ENCODE data around the gene SUPT6H. TPM values are rescaled to one million over a fixed set of nuclear protein-coding genes. Genes with fewer than 3 reads are reported as not detected.
"Not testable (repeated sequence)": the region's sequence is repeated elsewhere in the genome, so short reads cannot be mapped to it uniquely, and the experiment has no call there.

Gene SUPT6H
- total and polyA plus RNA-seq, 2 experiments from 2014 or later: 26.5 to 39.7 TPM

- H3K36me3 ChIP-seq (ENCODE audit: low read depth): peaks cover 34% of the 10 kb centered on the region; the same call in 1 of the 2 replicates
- no peak overlapping the region for H2AFZ ChIP-seq
- no peak overlapping the region for H3K9ac ChIP-seq
- H3K4me1 ChIP-seq (ENCODE audit: insufficient read depth): peaks cover 50% of the 10 kb centered on the region
- H3K27ac ChIP-seq: peak overlapping the region; percentile 9; the same call in 1 of the 2 replicates
- in situ Hi-C loops (cut with MboI): no loop called here
- H4K20me1 ChIP-seq (ENCODE audit: insufficient read depth): no peaks in the 10 kb centered on the region
- no peaks in the 10 kb centered on the region for H3K27me3 ChIP-seq (replicated peaks; ENCODE audit: insufficient read depth)
- no peaks in the 10 kb centered on the region for H3K9me3 ChIP-seq (ENCODE audit: low read depth)
- 82 to 93% methylated on average over 5 to 6 of the region's 6 CpGs for WGBS, 2 experiments (ENCODE audit: low coverage in 1 of 2, low lambda C conversion rate in 2 of 2, missing lambda C conversion rate in 2 of 2)
- DNase-seq: no peak
- no peak overlapping the region; the same call in 1 of the 2 replicates for H3K4me3 ChIP-seq
- H3K4me2 ChIP-seq (ENCODE audit: unreplicated experiment): no peak overlapping the region
- TF ChIP-seq EZH2 (IDR thresholded peaks at IDR 0.05; ENCODE audit: insufficient read depth, poor library complexity, severe bottlenecking) (no peak), EZH2phosphoT487 (IDR thresholded peaks at IDR 0.05; ENCODE audit: insufficient read depth, low read depth) (no peak)
- H3K79me2 ChIP-seq (ENCODE audit: insufficient read depth): peaks cover 38% of the 10 kb centered on the region
- no peaks in the 10 kb centered on the region for H3K9me2 ChIP-seq (ENCODE audit: insufficient read depth)
- H3F3A ChIP-seq (ENCODE audit: insufficient read depth): peaks cover 50% of the 10 kb centered on the region
These were observed 61.3 kb downstream of the SUPT6H start for GRCh38 chr17:28723159-28723835.

DNA sequence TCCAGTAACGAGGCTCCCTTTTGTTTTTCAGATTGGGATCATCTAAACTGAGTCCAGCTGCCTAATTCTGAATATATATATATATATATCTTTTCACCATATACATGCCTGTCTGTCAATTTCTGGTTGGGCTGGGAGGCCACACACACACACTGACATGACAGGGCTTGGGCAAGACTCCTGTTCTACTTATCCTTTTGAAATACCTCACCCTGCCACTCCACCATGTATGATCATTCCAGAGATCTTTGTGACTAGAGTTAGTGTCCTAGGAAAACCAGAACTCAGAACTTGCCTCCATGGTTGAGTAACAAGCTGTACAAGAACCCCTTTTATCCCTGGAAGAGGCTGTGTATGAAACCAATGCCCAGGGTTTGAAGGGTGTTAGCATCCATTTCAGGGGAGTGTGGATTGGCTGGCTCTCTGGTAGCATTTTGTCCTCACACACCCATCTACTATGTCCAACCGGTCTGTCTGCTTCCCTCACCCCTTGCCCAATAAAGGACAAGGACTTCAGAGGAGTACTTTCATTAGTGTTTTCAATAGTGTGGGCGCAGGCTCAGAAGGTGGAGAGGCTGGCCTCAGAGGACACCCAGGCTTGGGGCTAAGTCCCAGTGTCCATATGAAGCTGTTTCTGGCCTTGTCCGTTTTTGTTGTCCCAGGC is 62.0 kb downstream of the SUPT6H start:
- Histone ChIP-seq H3K4me1 (ENCODE audit: insufficient read depth) (peaks cover 44% of the 10 kb centered on the region), H3K9ac (peak overlapping the region; percentile 86; the same call in 1 of the 2 replicates), H3K27ac (peak overlapping the region; percentile 82; the same call in 1 of the 2 replicates), H3K79me2 (ENCODE audit: insufficient read depth) (peaks cover 38% of the 10 kb centered on the region), H3K36me3 (ENCODE audit: low read depth) (peaks cover 34% of the 10 kb centered on the region; the same call in 1 of the 2 replicates), H3F3A (ENCODE audit: insufficient read depth) (peaks cover 46% of the 10 kb centered on the region)
- H3K27me3 ChIP-seq (replicated peaks; ENCODE audit: insufficient read depth); H3K4me2 ChIP-seq (ENCODE audit: unreplicated experiment); H2AFZ ChIP-seq; H4K20me1 ChIP-seq (ENCODE audit: insufficient read depth); H3K9me2 ChIP-seq (ENCODE audit: insufficient read depth); DNase-seq; H3K4me3 ChIP-seq; in situ Hi-C loops (cut with MboI); H3K9me3 ChIP-seq (ENCODE audit: low read depth): not testable (repeated sequence)
- 46 to 48% methylated on average over 4 of the region's 4 CpGs for WGBS, 2 experiments (ENCODE audit: low coverage in 1 of 2, low lambda C conversion rate in 2 of 2, missing lambda C conversion rate in 2 of 2)

DNA sequence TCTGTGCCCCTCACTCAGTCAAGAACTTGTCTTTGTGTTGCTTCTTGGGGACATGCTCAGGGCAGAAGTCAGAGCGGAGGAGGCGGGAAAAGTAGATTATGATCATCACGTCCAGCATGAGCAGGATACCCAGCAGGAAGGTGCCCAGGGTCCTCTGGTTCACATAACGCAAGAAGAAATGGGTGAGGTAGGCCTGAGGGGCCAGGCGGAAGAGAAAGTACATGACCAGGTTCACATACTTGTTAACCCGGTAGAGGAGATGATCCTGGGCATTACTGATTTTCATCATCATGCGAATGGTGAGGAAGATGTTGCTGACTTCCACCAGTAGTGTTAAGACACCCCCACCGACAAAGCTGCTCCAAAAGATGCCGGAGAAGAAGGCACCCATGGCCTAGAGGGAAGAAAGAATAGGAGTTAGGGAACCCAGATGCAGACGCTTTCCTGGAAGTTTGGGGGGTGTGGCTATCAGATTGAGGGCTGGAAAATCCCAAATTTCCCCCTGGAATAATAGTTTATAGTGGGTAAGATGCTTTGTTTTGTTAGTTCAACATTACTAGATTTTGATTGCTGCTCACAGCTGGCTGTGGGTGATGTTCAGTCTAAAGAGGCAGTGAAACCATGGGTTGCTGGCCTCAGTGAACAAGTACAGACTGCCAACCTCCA is 62.6 kb downstream of the SUPT6H start:
- Histone ChIP-seq H3F3A (ENCODE audit: insufficient read depth) (peaks cover 51% of the 10 kb centered on the region), H3K4me2 (ENCODE audit: unreplicated experiment) (peak overlapping the region; percentile 78), H3K9me2 (ENCODE audit: insufficient read depth) (no peaks in the 10 kb centered on the region), H3K9me3 (ENCODE audit: low read depth) (no peaks in the 10 kb centered on the region), H3K4me1 (ENCODE audit: insufficient read depth) (peaks cover 41% of the 10 kb centered on the region), H2AFZ (no peak overlapping the region), H3K79me2 (ENCODE audit: insufficient read depth) (peaks cover 38% of the 10 kb centered on the region), H3K27me3 (replicated peaks; ENCODE audit: insufficient read depth) (no peaks in the 10 kb centered on the region), H3K36me3 (ENCODE audit: low read depth) (peaks cover 34% of the 10 kb centered on the region; the same call in 1 of the 2 replicates), H3K9ac (peak overlapping the region; percentile 86), H3K27ac (peak overlapping the region; percentile 82), H4K20me1 (ENCODE audit: insufficient read depth) (no peaks in the 10 kb centered on the region), H3K4me3 (peak overlapping the region; percentile 74)
- DNase-seq: no peak
- in situ Hi-C loops (cut with MboI): no loop called here
- WGBS, 2 experiments (ENCODE audit: low coverage in 1 of 2, low lambda C conversion rate in 2 of 2, missing lambda C conversion rate in 2 of 2): 80 to 81% methylated on average over 10 of the region's 10 CpGs
- no peak for TF ChIP-seq EZH2 (IDR thresholded peaks at IDR 0.05; ENCODE audit: insufficient read depth, poor library complexity, severe bottlenecking)

DNA sequence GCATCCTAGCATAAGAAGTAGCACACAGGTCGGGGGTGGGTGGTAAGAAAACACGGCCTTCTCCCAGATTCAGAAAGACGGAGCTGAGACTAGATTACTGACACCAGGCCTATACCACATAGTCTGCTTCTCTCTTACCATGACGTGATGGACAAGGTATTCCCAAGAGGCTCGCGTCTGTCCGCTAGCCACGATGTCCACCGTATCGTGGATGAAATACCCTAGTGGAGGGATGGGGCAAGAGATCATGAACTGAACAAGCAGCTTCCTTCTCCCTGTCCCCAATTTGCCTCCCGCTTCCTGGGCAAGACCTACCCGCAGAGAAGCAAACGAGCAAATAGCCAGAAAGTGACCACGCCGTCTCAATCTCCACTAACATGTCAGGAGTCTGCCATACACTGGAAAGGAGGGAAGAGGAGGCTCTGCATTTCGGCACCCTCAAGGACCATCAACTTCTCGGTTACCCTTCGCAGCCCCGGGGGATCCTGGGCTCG is 63.2 kb downstream of the SUPT6H start:
- Histone ChIP-seq H3K9ac (peak overlapping the region; percentile 86), H3K27ac (peak overlapping the region; percentile 82), H3K4me2 (ENCODE audit: unreplicated experiment) (peak overlapping the region; percentile 78), H3K27me3 (replicated peaks; ENCODE audit: insufficient read depth) (no peaks in the 10 kb centered on the region), H3K9me3 (ENCODE audit: low read depth) (no peaks in the 10 kb centered on the region), H3K36me3 (ENCODE audit: low read depth) (peaks cover 34% of the 10 kb centered on the region; the same call in 1 of the 2 replicates), H3F3A (ENCODE audit: insufficient read depth) (peaks cover 50% of the 10 kb centered on the region), H3K79me2 (ENCODE audit: insufficient read depth) (peaks cover 34% of the 10 kb centered on the region), H3K4me1 (ENCODE audit: insufficient read depth) (peaks cover 41% of the 10 kb centered on the region), H3K4me3 (peak overlapping the region; percentile 74), H2AFZ (no peak overlapping the region), H4K20me1 (ENCODE audit: insufficient read depth) (no peaks in the 10 kb centered on the region), H3K9me2 (ENCODE audit: insufficient read depth) (no peaks in the 10 kb centered on the region)
- peak; percentile 73 for DNase-seq
- no peak for TF ChIP-seq EZH2phosphoT487 (IDR thresholded peaks at IDR 0.05; ENCODE audit: insufficient read depth, low read depth)
- no peak for TF ChIP-seq EZH2 (IDR thresholded peaks at IDR 0.05; ENCODE audit: insufficient read depth, poor library complexity, severe bottlenecking)
- 18 to 22% methylated on average over 20 of the region's 20 CpGs for WGBS, 2 experiments (ENCODE audit: low coverage in 1 of 2, low lambda C conversion rate in 2 of 2, missing lambda C conversion rate in 2 of 2)
- in situ Hi-C loops (cut with MboI): no loop called here
